GM04504 (cell line): ENCODE results near the gene TEPSIN.
"Not testable (repeated sequence)": the region's sequence is repeated elsewhere in the genome, so short reads cannot be mapped to it uniquely, and the experiment has no call there.

ENCODE experiments used
- DNase-seq: peaks from one replicate; pipeline ENCODE4 v3.0.0-alpha.2; 2012; ENCODE audit warnings: low read depth

TEPSIN gene

DNA sequence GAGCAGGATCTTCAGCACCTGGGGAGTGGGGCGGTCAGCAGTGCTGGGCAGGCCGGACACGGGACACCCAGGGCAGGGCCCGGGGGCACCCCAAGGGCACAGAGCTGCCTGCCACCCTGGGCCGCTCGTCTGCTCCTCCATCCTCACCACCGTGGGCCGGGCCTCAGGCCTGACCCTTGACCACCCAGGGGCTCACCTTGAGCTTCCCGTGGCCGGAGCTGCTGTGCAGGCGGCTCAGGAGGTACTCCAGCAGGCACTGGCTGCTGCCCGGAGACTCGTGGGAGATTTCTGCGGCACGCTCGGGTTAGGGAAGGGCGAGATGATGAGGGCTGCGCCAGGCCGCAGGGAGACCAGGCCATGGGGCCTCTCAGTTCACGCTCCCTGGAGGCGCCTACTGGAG, 2.1 kb downstream of the TEPSIN start:
- DNase-seq: no peak

- DNase-seq: no peak
Observed at GRCh38 chr17:81235822-81236740, 2.8 kb downstream of the TEPSIN start.

DNA sequence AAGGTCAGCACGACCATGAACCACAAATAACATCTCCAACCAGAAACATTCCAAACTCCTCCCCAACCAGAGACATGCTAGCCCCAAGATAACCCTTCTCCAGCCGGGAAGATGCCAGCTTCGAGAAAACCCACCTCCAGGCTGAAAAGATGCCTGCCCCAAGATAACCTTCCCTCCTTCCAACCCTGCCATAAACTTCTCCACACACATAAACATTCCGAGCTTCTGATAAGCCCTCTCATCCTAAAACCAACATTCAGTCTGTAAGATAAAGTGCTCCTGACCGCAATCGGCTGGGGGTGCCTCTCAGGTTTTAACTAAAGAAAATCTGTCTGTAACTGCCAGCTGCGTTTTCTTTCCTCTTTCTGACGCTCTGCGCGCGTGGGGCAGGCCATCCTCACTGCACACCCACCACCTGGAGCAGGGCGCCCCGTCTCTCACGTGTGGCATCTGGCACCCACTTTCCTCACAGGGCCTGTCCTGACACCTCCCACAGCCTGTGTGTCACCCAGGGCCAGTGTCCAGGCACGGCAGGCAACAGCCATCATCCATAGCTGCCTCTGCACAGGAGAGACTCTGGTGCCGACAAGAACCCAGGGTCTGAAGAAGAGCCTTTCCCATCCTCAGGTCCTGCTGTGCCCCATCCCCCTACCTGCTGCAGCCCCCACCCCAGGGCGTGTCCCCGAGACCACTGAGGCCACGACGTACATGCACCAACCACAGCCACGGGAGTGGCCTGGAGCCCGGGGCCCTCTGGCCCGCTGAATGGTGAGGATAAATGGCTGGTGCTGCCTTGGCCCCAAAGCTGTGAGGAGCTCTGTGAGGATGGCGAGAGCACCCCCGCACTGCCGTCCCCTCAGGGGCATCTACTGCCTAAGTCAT, 3.7 kb downstream of the TEPSIN start:
- no peak for DNase-seq

- no peak for DNase-seq
Observed at GRCh38 chr17:81234506-81234855, 4.4 kb downstream of the TEPSIN start.

DNA sequence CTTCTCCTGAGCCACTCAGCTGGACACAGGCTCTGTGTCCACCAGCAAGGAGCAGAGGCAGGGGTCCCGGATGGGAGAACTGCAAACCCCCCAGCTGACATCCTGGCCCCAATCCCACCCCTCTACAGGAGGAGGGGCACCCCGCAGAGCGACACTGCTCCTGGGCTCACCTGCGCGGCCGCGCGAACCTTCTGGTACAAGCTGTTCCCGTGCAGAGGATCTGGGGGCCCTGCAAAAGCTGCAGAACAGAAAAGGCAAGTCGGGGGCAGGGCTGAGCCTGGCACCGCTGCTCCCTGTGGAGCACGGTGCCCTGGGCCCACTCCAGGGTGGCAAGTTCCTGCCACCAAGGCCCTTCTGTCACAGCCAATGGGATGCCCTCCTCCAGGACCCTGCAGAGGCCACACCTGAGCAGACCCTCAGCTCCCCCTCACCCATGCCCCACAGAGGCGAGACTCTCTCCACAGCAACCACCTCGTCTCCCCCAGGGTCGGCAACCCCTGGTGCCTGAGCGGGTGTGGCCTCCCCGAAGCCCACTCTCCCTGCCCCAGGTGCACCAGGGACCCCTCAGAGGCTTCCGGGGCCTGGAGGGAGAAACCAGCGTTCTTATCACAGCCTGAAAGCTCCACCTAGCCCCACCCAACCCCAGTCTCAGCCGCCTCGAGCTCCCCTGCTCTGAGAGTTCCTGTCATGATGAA, 4.9 kb downstream of the TEPSIN start:
- no peak for DNase-seq

- DNase-seq: no peak
Observed at GRCh38 chr17:81233316-81233715, 5.5 kb downstream of the TEPSIN start.

DNA sequence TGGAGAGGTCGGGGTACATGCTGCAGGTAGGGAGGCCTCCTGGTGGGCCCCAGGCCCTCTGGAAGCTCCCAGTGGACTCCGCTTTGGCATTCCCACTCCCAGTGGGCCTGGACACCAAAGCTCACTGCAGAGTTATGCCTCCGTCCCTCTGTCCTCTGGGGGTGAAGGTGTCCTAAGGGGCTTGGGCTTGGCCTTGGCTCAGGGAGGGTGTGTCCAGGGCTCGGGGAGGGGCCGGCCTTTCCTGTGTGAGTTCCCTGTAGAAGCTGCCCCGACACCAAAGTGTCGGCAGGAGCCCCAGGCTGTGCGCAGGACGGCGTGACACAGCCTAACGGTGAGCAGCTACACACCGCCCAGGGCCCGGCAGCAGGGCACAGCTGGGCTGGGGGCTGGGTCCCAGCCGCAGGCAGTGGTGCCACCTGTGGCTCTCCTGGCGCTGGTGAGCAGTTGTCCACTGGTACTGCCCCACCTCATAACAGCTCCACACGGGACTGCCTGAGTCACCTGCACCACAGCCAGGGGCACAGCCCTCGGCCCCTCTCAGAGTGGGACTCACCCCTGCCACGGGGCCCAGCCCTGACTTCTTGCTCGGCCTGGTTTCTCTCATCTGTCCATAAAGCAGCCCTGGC, 6.1 kb downstream of the TEPSIN start:
- no peak for DNase-seq

GRCh38 chr17:81231766-81232581, 6.9 kb downstream of the TEPSIN start:
- DNase-seq: no peak

DNA sequence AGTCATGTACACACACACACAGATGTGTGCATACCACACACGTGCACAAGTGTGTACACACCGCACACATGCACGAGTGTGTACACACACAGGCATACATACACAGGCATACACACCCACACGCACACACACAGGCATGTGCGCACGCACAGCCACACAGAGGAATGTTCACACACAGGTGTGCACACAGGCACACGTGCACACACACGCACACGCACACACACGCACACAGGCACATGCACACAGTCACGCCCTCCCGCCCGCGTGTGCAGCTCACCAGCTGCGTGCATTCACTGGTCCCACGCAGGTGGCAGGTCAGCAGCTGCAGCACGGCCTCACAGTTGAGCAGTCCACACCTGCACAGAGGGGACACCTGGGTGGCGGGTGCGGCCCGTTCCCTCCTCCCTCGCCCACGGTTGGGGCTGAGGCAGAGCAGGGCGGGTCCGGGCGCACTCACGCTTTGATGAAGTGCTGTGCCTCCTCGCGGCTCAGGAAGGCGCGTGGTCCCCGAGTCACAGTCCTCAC, 7.7 kb downstream of the TEPSIN start:
- DNase-seq: no peak

- no peak for DNase-seq
Observed at GRCh38 chr17:81230043-81230820, 8.6 kb downstream of the TEPSIN start.

DNA sequence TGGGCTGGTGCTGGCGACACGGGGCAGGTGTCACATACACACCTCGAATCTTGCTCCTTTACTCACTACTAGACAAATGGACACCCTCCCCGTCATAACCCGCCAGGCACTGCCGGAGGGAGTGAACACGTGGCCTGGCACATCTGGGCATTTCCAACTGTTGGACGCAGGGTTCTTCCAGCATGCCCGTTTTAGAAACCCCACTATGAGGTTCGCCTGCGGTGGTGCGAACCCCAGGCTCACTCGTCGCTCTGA, 9.3 kb downstream of the TEPSIN start:
- DNase-seq: no peak

GRCh38 chr17:81228834-81229665, 9.8 kb downstream of the TEPSIN start:
- DNase-seq: no peak

DNA sequence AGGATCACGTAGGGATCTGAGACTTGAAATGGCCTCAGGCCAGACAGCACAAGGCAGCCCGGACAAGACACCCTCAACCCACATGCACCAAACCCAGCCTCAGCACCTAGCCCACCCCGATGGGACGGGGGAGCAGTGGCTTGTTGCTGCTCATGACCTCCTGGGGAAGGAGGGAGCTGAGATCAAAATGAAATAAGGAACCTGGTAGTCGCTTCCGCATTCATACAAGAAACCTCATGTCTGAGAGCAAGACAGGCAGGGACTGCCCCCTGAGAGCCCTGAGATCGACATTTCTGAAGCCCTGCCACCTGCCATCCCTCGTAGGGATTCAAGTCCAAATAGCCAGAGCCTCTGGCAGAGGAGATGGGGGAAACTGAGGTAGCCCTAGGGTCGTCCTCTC, 10.4 kb downstream of the TEPSIN start:
- DNase-seq: no peak

GRCh38 chr17:81227630-81228029, 11.2 kb downstream of the TEPSIN start:
- DNase-seq: not testable (repeated sequence)

DNA sequence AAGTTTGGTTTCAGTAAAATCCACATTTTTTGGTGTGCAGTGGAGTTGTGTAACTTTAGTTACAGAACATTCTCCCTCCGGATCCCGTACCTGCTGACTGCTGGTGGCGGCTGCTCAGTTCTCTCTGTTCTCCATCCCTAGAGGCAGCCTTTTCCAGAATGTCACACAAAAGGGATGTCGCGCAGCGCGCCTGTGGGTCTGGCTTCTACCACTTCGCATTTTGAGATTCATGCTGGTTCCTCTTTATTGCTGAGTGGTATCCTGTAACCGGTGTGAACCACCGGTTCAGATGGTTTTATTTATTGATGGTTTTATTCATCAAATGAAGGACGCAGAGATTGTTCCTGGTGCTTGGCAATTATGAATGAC, 15.1 kb downstream of the TEPSIN start:
- no peak for DNase-seq

- DNase-seq: peak; percentile 96
Observed at GRCh38 chr17:81222906-81223761, 15.7 kb downstream of the TEPSIN start, which contains the start of gene CEP131. TSS of gene CEP131 (minus strand) at chr17:81222965. CDS start at chr17:81220056, 2,909 bp downstream.

GRCh38 chr17:81222620-81222905, 16.3 kb downstream of the TEPSIN start:
- DNase-seq: no peak

DNA sequence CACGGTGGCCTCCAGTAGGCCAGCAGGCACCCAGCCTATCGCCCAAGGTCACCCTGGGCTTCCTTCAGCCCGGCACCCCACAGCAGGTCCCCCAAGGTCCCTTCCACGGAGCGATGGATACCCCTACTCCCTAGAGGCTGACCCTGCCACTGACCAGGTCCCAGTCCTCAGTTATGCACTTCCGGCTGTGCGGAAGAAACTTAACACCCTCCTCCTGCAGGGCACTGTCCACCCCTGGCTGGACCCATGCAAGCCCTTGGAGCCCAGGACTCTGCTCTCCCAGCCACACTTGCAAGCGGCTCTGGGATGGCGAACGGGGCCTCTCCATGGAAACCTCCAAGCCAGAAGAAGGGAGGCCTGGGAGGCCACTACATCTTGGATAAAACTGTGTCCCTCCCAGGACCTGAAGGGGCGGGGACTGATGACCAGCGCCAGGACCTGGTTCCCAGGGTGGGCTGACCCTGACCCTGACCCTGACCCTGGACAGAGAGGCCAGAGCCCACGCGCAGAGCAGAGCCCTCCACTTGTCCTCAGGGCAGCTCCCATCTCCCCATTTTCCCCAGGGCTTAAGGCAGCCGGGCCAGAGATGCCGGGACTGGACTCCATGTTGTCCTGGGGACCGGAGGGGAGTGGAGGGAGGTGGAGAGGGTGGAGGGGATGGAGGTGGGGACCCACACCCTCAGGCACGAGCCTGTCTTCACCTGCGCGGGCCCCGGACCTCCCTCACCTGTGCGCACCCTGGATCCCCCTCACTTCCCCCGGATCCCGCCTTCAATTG, 16.8 kb downstream of the TEPSIN start:
- DNase-seq: no peak
